GM21717 (cell line): ENCODE results near the gene ZCWPW1.
A peak's percentile ranks its signal among the peaks of the same experiment; 100 is the strongest.
"Not testable (repeated sequence)": the region's sequence is repeated elsewhere in the genome, so short reads cannot be mapped to it uniquely, and the experiment has no call there.

Source experiments
- ATAC-seq: cut with Tn5 transposase; IDR thresholded peaks from one replicate; pipeline ENCODE4 v1.9.1; 2021; ENCODE audit warnings: mild to moderate bottlenecking, moderate library complexity; ENCODE audit not compliant: unreplicated experiment

ZCWPW1 gene

DNA sequence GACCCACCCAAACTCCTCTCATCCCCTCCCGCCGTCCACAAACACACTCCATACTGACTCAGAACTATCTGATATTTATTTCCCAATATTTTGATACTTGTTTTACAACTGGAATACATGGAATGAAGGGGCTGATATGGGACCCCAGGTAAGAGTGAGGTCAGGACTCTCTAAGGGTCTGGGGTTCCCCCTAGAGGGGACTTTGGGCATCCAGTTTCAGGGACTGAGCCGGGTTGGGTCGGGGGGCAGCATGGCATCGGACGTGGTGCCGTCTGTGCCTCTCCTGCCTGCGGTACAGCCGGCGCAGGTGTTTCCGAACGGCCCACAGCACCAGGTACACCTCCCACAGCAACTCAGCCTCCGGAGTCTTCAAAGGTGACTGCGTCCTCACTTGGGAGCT lies 28.1 kb upstream of the ZCWPW1 start:
- no peak for ATAC-seq

DNA sequence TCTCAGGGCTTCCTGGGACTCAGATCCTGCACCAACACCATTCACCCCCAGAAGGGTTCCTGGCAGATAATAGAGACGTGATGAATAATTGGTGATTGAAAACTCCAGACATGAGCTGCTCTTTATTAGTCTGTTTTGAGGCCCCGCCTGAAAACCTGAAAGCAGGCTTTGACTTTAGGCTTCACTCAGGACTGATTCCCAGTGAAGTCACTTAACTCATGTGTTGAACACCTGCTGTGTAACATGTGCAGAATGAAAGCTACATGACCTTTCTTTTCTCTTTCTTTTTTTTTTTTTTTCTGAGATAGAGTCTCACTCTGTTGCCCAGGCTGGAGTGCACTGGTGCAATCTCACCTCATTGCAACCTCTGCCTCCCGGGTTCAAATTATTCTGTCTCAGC lies 26.7 kb upstream of the ZCWPW1 start:
- no peak for ATAC-seq

- ATAC-seq: not testable (repeated sequence)
These were observed 25.4 kb upstream of the ZCWPW1 start for GRCh38 chr7:100453854-100454253.

GRCh38 chr7:100452513-100452912 lies 24.0 kb upstream of the ZCWPW1 start:
- ATAC-seq: no peak

DNA sequence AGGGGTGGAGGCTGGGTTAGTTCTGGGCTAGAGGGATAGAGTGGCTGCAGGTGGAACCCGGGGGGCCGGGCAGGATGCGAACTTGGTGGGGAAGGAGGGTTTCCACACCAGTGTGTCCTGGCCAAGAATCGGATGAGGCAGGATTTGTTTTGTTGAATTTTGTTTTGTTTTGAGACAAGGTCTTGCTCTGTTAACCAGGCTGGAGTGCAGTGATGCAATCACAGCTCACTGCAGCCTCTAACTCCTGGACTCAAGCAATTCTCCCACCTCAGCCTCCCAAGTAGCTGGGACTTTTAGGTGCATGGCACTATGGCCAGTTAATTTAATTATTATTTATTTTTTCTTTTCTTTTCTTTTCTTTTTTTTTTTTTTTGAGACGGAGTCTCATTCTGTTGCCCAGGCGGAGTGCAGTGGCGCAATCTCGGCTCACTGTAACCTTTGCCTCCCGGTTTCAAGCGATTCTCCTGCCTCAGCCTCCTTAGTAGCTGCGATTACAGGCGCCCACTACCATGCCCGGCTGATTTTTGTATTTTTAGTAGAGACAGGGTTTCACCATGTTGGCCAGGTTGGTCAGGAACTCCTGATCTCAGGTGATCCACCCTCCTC lies 20.8 kb upstream of the ZCWPW1 start:
- ATAC-seq: no peak

GRCh38 chr7:100447363-100447762 lies 18.9 kb upstream of the ZCWPW1 start:
- not testable (repeated sequence) for ATAC-seq

DNA sequence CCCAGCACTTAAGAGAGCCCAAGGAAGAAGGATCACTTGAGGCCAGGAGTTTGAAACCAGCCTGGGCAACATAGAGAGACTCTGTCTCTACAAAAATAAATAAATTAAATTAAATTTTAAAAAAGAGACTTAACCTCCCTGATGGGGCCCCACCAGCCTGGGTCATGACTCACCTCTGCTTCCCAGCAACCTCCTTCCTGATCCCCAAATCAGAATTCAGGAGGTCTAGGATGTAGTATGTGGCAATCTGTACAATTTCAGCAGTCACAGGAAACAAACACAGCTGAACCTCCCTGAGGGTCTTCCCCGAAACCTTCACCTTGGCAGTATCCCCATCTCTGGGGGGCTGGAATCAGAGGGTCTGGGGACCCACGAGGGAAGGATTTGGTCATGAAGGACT lies 17.5 kb upstream of the ZCWPW1 start:
- no peak for ATAC-seq

DNA sequence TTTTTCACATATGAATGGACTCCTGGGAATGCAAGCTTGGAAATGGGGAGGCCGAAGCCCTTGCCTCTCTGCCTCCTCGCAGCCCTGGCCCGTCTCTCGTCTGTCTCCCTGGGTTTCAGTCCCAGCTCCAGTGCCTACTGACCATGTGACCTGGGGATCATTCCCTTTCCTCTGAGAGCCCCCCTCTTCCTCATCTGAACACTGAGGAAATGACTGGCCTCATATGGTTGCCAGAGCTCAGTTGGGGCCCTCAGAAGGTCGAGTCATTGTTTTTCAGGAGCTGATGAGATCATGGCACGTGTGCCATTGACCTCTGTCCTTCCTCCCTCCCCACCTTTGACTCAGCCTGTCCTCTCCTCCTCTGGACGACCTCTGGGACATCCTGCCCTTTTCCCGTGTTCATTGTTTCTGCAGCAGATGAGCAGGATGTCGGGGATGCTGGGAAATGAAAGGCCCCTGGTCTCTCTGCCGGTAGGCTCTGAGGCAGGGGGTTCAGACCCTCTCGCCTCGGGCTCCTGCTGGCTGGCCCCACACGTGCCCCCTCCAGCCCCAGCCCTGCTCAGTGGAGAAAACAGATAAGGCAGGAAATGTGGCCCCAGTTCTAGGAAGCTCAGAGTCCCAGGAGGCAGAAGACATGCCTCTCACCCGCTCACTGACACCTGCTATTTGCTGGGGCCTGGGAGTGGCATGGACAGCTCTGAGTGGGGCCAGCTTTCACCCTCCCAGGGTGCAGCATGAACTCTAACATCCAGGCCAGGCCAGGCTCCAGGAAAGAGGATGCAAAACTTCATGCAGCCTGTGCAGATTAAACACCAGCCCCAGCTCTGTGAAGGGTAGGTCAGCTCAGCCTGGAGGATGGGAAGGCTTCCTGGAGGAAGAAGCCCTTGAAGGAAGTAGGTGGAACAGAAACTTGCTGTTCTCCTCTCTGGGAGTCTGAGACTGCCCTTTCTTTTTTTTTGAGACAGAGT lies 16.1 kb upstream of the ZCWPW1 start:
- no peak for ATAC-seq

GRCh38 chr7:100443096-100443840 lies 14.8 kb upstream of the ZCWPW1 start:
- no peak for ATAC-seq

GRCh38 chr7:100441641-100442535 lies 13.4 kb upstream of the ZCWPW1 start:
- ATAC-seq: no peak

DNA sequence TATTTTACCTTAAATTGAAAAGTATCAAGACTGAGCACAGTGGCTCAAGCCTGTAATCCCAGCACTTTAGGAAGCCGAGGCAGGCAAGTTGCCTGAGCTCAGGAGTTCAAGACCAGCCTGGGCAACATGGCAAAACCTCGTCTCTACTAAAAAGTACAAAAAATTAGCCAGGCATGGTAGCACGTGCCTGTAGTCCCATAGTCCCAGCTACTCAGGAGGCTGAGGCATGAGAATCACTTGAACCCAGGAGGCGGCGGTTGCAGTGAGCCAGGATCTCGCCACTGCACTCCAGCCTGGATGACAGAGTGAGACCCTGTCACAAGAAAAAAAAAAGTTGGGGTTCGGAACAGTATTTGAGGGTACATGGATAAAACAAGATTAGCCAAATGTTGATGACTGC lies 10.7 kb upstream of the ZCWPW1 start:
- ATAC-seq: not testable (repeated sequence)

DNA sequence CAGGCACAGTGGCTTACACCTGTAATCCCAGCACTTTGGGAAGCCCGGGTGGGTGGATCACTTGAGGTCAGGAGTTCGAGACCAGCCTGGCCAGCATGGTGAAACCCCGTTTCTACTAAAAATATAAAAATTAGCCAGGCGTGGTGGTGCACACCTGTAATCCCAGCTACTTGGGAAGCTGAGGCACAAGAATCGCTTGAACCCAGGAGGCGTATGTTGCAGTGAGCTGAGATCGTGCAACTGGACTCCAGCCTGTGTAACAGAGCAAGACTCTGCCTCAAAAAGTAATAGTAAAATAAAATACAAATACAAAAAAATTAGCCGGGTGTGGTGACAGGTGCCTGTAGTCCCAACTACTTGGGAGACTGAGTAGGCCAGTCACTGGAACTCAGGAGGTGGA lies 10.2 kb upstream of the ZCWPW1 start:
- ATAC-seq: not testable (repeated sequence)

- no peak for ATAC-seq
These were observed 9.7 kb upstream of the ZCWPW1 start for GRCh38 chr7:100438172-100438571.

- ATAC-seq: no peak
These were observed 8.9 kb upstream of the ZCWPW1 start for GRCh38 chr7:100437150-100438100.

GRCh38 chr7:100435401-100436304 lies 7.2 kb upstream of the ZCWPW1 start:
- peak; percentile 18 for ATAC-seq

DNA sequence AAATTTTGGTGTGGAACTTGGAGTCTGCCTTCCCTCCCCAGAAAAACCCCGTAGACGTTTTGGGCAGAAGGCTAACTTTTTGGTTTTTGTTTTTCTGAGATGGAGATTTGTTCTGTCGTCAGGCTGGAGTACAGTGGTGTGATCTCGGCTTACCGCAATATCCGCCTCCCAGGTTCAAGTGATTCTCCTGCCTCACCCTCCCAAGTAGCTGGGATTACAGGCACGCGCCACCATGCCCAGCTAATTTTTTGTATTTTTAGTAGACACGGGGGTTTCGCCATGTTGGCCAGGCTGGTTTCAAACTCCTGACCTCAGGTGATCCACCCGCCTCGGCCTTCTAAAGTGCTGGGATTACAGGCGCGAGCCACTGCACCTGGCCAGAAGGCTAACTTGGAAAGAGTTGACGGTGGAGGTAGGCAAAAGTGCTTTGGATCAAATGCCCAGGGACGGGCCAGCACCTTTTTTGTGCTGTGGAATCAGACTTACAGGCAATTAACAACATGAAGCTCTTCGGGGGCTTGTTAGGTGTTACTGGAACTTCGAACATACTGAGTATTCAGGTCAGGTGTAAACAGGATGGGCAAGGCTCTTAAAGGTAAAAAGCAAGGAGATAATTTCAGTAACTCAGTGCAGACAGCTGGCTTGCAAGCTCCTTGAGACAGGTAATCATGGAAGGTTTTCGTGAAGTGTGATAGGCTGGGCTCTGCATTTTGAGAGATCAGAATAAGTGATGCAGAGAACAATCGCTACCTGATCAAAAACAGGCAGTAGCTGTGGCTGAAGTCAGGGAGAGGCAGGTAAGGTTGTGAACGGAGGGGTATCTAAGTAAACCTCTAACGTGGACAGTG lies 6.0 kb upstream of the ZCWPW1 start:
- ATAC-seq: no peak

GRCh38 chr7:100433592-100434296 lies 5.2 kb upstream of the ZCWPW1 start:
- ATAC-seq: no peak
